Activated naive CD8-positive, alpha-beta T cell treated with anti-CD3 and anti-CD28 coated beads for 36 hours (primary cell): ENCODE data around the gene BPIFB4. TPM values are rescaled to one million over a fixed set of nuclear protein-coding genes. Genes with fewer than 3 reads are reported as not detected.
"Not testable (repeated sequence)": the region's sequence is repeated elsewhere in the genome, so short reads cannot be mapped to it uniquely, and the experiment has no call there.

ENCODE experiments used
- DNase-seq: peaks from one replicate; pipeline ENCODE4 v3.0.0; 2021
- H3K27ac Mint-ChIP-seq: one replicate; pipeline ENCODE4 v1.8.0; 2022; ENCODE audit warnings: mild to moderate bottlenecking, moderate library complexity, mixed read lengths
- H3K27me3 Mint-ChIP-seq: one replicate; pipeline ENCODE4 v1.8.0; 2022; ENCODE audit warnings: mild to moderate bottlenecking, mixed read lengths
- H3K36me3 Mint-ChIP-seq: one replicate; pipeline ENCODE4 v1.8.0; 2021; ENCODE audit warnings: mild to moderate bottlenecking, mixed read lengths
- H3K4me1 Mint-ChIP-seq: one replicate; pipeline ENCODE4 v1.8.0; 2021; ENCODE audit warnings: mixed read lengths
- H3K4me3 Mint-ChIP-seq: one replicate; pipeline ENCODE4 v1.8.0; 2022; ENCODE audit warnings: mild to moderate bottlenecking, moderate library complexity, mixed read lengths
- H3K9me3 Mint-ChIP-seq: one replicate; pipeline ENCODE4 v1.8.0; 2022; ENCODE audit warnings: mixed read lengths
- total RNA-seq, 2 experiments: library from RNA; stranded (reverse); gene quantifications; one replicate each; pipeline ENCODE4 v1.2.3, GENCODE V29; 2021

Gene BPIFB4
- total RNA-seq, 2 experiments from 2014 or later = not detected

GRCh38 chr20:33092361-33092760, 12.9 kb downstream of the BPIFB4 start:
- no peak for DNase-seq
- Mint-ChIP-seq H3K27ac (no peak overlapping the region), H3K4me1 (no peaks in the 10 kb centered on the region), H3K9me3 (no peaks in the 10 kb centered on the region), H3K4me3 (no peak overlapping the region), H3K36me3 (no peaks in the 10 kb centered on the region), H3K27me3 (no peaks in the 10 kb centered on the region)

- Mint-ChIP-seq H3K4me3 (no peak overlapping the region), H3K27ac (no peak overlapping the region)
- no peak for DNase-seq
Measured at GRCh38 chr20:33093074-33093473, 13.6 kb downstream of the BPIFB4 start.

GRCh38 chr20:33093582-33093981, 14.1 kb downstream of the BPIFB4 start:
- Mint-ChIP-seq H3K36me3 (no peaks in the 10 kb centered on the region), H3K27me3 (no peaks in the 10 kb centered on the region), H3K4me3 (no peak overlapping the region), H3K9me3 (no peaks in the 10 kb centered on the region), H3K4me1 (no peaks in the 10 kb centered on the region), H3K27ac (no peak overlapping the region)
- no peak for DNase-seq

More at GRCh38 chr20:33093074-33093473, 13.6 kb downstream of the BPIFB4 start:
- H3K27me3 Mint-ChIP-seq = no peaks in the 10 kb centered on the region
- no peaks in the 10 kb centered on the region for H3K9me3 Mint-ChIP-seq
- no peaks in the 10 kb centered on the region for H3K36me3 Mint-ChIP-seq
- no peaks in the 10 kb centered on the region for H3K4me1 Mint-ChIP-seq

- H3K27me3 Mint-ChIP-seq = no peaks in the 10 kb centered on the region
- H3K27ac Mint-ChIP-seq = no peak overlapping the region
- no peaks in the 10 kb centered on the region for H3K4me1 Mint-ChIP-seq
- no peaks in the 10 kb centered on the region for H3K9me3 Mint-ChIP-seq
- no peak for DNase-seq
- H3K4me3 Mint-ChIP-seq = no peak overlapping the region
- H3K36me3 Mint-ChIP-seq = no peaks in the 10 kb centered on the region
Measured at GRCh38 chr20:33095249-33095648, 15.8 kb downstream of the BPIFB4 start.

- DNase-seq = peak; percentile 25
- not testable (repeated sequence) for H3K9me3 Mint-ChIP-seq, H3K4me3 Mint-ChIP-seq, H3K36me3 Mint-ChIP-seq, H3K4me1 Mint-ChIP-seq, H3K27me3 Mint-ChIP-seq, H3K27ac Mint-ChIP-seq
Measured at GRCh38 chr20:33095902-33096584, 16.6 kb downstream of the BPIFB4 start.

GRCh38 chr20:33097001-33097400, 17.6 kb downstream of the BPIFB4 start:
- H3K9me3 Mint-ChIP-seq = no peaks in the 10 kb centered on the region
- H3K27ac Mint-ChIP-seq = no peak overlapping the region
- H3K4me1 Mint-ChIP-seq = no peaks in the 10 kb centered on the region
- DNase-seq = no peak
- no peaks in the 10 kb centered on the region for H3K36me3 Mint-ChIP-seq
- no peak overlapping the region for H3K4me3 Mint-ChIP-seq
- no peaks in the 10 kb centered on the region for H3K27me3 Mint-ChIP-seq

GRCh38 chr20:33099843-33100538, 20.5 kb downstream of the BPIFB4 start:
- Mint-ChIP-seq H3K36me3 (no peaks in the 10 kb centered on the region), H3K27ac (no peak overlapping the region), H3K9me3 (no peaks in the 10 kb centered on the region), H3K4me1 (no peaks in the 10 kb centered on the region), H3K4me3 (no peak overlapping the region), H3K27me3 (no peaks in the 10 kb centered on the region)
- DNase-seq = no peak

- no peaks in the 10 kb centered on the region for H3K27me3 Mint-ChIP-seq
- H3K36me3 Mint-ChIP-seq = no peaks in the 10 kb centered on the region
- no peaks in the 10 kb centered on the region for H3K4me1 Mint-ChIP-seq
- no peak overlapping the region for H3K4me3 Mint-ChIP-seq
- no peak for DNase-seq
- H3K27ac Mint-ChIP-seq = no peak overlapping the region
- H3K9me3 Mint-ChIP-seq = no peaks in the 10 kb centered on the region
Measured at GRCh38 chr20:33103556-33103955, 24.1 kb downstream of the BPIFB4 start.

GRCh38 chr20:33104336-33104735, 24.9 kb downstream of the BPIFB4 start:
- Mint-ChIP-seq H3K27ac (no peak overlapping the region), H3K36me3 (no peaks in the 10 kb centered on the region), H3K27me3 (no peaks in the 10 kb centered on the region), H3K9me3 (no peaks in the 10 kb centered on the region), H3K4me1 (no peaks in the 10 kb centered on the region), H3K4me3 (no peak overlapping the region)
- DNase-seq = no peak

- no peaks in the 10 kb centered on the region for H3K27me3 Mint-ChIP-seq
- H3K9me3 Mint-ChIP-seq = no peaks in the 10 kb centered on the region
- H3K27ac Mint-ChIP-seq = no peak overlapping the region
- H3K4me3 Mint-ChIP-seq = no peak overlapping the region
- no peaks in the 10 kb centered on the region for H3K36me3 Mint-ChIP-seq
- no peaks in the 10 kb centered on the region for H3K4me1 Mint-ChIP-seq
- DNase-seq = no peak
Measured at GRCh38 chr20:33105316-33105924, 26.0 kb downstream of the BPIFB4 start.

GRCh38 chr20:33106058-33106620, 26.7 kb downstream of the BPIFB4 start:
- not testable (repeated sequence) for DNase-seq, H3K27ac Mint-ChIP-seq, H3K4me1 Mint-ChIP-seq, H3K36me3 Mint-ChIP-seq, H3K27me3 Mint-ChIP-seq, H3K9me3 Mint-ChIP-seq, H3K4me3 Mint-ChIP-seq

- no peak overlapping the region for H3K27ac Mint-ChIP-seq
- no peaks in the 10 kb centered on the region for H3K27me3 Mint-ChIP-seq
- H3K4me3 Mint-ChIP-seq = no peak overlapping the region
- H3K4me1 Mint-ChIP-seq = no peaks in the 10 kb centered on the region
- DNase-seq = no peak
- no peaks in the 10 kb centered on the region for H3K36me3 Mint-ChIP-seq
- H3K9me3 Mint-ChIP-seq = no peaks in the 10 kb centered on the region
Measured at GRCh38 chr20:33108661-33109060, 29.2 kb downstream of the BPIFB4 start.

- H3K27me3 Mint-ChIP-seq = no peaks in the 10 kb centered on the region
- DNase-seq = no peak
- H3K27ac Mint-ChIP-seq = no peak overlapping the region
- no peaks in the 10 kb centered on the region for H3K4me1 Mint-ChIP-seq
- no peak overlapping the region for H3K4me3 Mint-ChIP-seq
- H3K36me3 Mint-ChIP-seq = no peaks in the 10 kb centered on the region
- H3K9me3 Mint-ChIP-seq = no peaks in the 10 kb centered on the region
Measured at GRCh38 chr20:33110147-33110825, 30.8 kb downstream of the BPIFB4 start.

- H3K9me3 Mint-ChIP-seq = no peaks in the 10 kb centered on the region
- DNase-seq = no peak
Measured at GRCh38 chr20:33111306-33111705, 31.9 kb downstream of the BPIFB4 start.

More at GRCh38 chr20:33111306-33111705, 31.9 kb downstream of the BPIFB4 start:
- Mint-ChIP-seq H3K36me3 (no peaks in the 10 kb centered on the region), H3K4me1 (no peaks in the 10 kb centered on the region), H3K27ac (no peak overlapping the region), H3K4me3 (no peak overlapping the region), H3K27me3 (no peaks in the 10 kb centered on the region)
